Skeletal muscle tissue (tissue), 4 donors: ENCODE results near the gene EGFR. TPM values are rescaled to one million over a fixed set of nuclear protein-coding genes. Genes with fewer than 3 reads are reported as not detected.

Experiments used
- H3K27ac ChIP-seq: one replicate; pipeline ENCODE4 v1.7.0; 2013; ENCODE audit warnings: mild to moderate bottlenecking, low read depth, low read length, inconsistent platforms
- H3K27me3 ChIP-seq, 3 donors: one replicate each; pipeline ENCODE4 v1.7.0; 2013; ENCODE audit warnings: low read length in 3 of 3; ENCODE audit not compliant: control insufficient read depth in 3 of 3, insufficient read depth in 3 of 3
- H3K36me3 ChIP-seq, 3 donors: one replicate each; pipeline ENCODE4 v1.7.0; 2013; ENCODE audit warnings: low read length in 3 of 3; ENCODE audit not compliant: control insufficient read depth in 3 of 3, insufficient read depth in 3 of 3
- H3K4me1 ChIP-seq, 3 donors: one replicate each; pipeline ENCODE4 v1.7.0; 2013; ENCODE audit warnings: low read length in 3 of 3, mild to moderate bottlenecking in 3 of 3; ENCODE audit not compliant: control insufficient read depth in 3 of 3, insufficient read depth in 3 of 3
- H3K4me3 ChIP-seq, 3 donors: one replicate each; pipeline ENCODE4 v1.7.0; 2013; ENCODE audit warnings: low read length in 3 of 3
- H3K9ac ChIP-seq, 3 donors: one replicate each; pipeline ENCODE4 v1.7.0; 2013; ENCODE audit warnings: low read length in 3 of 3, mild to moderate bottlenecking in 3 of 3, moderate library complexity in 2 of 3, low read depth in 1 of 3
- H3K9me3 ChIP-seq, 3 donors: one replicate each; pipeline ENCODE4 v1.7.0; 2013; ENCODE audit warnings: low read length in 3 of 3; ENCODE audit not compliant: control insufficient read depth in 3 of 3
- total RNA-seq: library from RNA; depleted of rRNA; stranded (reverse); fragments of >200 nt; gene quantifications from one replicate; pipeline ENCODE4 v1.2.3, GENCODE V29; 2014
- donor health status: Osteomylitis.

EGFR gene
- total RNA-seq, 1 donor from 2014 or later: 17.7 TPM

- Histone ChIP-seq H3K4me1 (peaks cover 22 to 51% (median 25%) of the 10 kb centered on the region in 3 donors), H3K27ac (no peak overlapping the region), H3K4me3 (no peak overlapping the region), H3K9me3 (no peaks in the 10 kb centered on the region), H3K27me3 (no peaks in the 10 kb centered on the region), H3K36me3 (no peaks in the 10 kb centered on the region), H3K9ac (no peak overlapping the region)
Measured at GRCh38 chr7:55107946-55108345, 89.1 kb downstream of the EGFR start.

DNA sequence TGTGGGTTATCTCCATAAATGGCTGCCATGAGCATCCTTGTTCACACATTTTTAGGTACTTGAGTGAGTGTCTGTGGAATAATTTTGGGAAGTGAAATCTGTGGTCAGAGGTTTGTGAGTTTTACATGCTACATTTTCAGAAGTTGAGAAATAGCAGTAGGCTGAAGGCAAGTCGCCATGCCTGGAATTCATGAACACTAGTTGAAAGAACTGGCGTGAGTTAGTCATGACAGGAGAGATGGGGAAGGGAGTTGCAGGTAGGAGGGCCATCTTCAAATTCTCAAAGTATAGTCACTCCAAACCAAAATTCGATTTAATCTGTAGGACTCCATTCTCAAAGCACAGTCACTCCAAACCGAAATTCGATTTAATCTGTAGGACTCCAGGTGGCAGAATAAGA is 89.6 kb downstream of the EGFR start:
- no peak overlapping the region for H3K27ac ChIP-seq
- H3K4me3 ChIP-seq: no peak overlapping the region
- no peaks in the 10 kb centered on the region for H3K36me3 ChIP-seq
- no peaks in the 10 kb centered on the region for H3K9me3 ChIP-seq
- no peaks in the 10 kb centered on the region for H3K27me3 ChIP-seq
- H3K9ac ChIP-seq: no peak overlapping the region
- H3K4me1 ChIP-seq: peaks cover 22 to 54% (median 29%) of the 10 kb centered on the region in 3 donors

GRCh38 chr7:55108818-55109217 is 90.0 kb downstream of the EGFR start:
- peaks cover 22 to 58% (median 29%) of the 10 kb centered on the region in 3 donors for H3K4me1 ChIP-seq
- H3K9ac ChIP-seq: peak overlapping the region in 1 of 3 donors; percentile 38
- no peaks in the 10 kb centered on the region for H3K27me3 ChIP-seq
- no peak overlapping the region for H3K27ac ChIP-seq
- no peak overlapping the region for H3K4me3 ChIP-seq
- H3K9me3 ChIP-seq: no peaks in the 10 kb centered on the region
- H3K36me3 ChIP-seq: no peaks in the 10 kb centered on the region

GRCh38 chr7:55109404-55110167 is 90.8 kb downstream of the EGFR start:
- no peaks in the 10 kb centered on the region for H3K36me3 ChIP-seq
- no peaks in the 10 kb centered on the region for H3K9me3 ChIP-seq
- H3K27ac ChIP-seq: peak overlapping the region; percentile 64
- peaks cover 22 to 53% (median 29%) of the 10 kb centered on the region in 3 donors for H3K4me1 ChIP-seq
- H3K4me3 ChIP-seq: peak overlapping the region in 1 of 3 donors; percentile 25
- H3K27me3 ChIP-seq: no peaks in the 10 kb centered on the region
- H3K9ac ChIP-seq: peak overlapping the region in 1 of 3 donors; percentile 25

DNA sequence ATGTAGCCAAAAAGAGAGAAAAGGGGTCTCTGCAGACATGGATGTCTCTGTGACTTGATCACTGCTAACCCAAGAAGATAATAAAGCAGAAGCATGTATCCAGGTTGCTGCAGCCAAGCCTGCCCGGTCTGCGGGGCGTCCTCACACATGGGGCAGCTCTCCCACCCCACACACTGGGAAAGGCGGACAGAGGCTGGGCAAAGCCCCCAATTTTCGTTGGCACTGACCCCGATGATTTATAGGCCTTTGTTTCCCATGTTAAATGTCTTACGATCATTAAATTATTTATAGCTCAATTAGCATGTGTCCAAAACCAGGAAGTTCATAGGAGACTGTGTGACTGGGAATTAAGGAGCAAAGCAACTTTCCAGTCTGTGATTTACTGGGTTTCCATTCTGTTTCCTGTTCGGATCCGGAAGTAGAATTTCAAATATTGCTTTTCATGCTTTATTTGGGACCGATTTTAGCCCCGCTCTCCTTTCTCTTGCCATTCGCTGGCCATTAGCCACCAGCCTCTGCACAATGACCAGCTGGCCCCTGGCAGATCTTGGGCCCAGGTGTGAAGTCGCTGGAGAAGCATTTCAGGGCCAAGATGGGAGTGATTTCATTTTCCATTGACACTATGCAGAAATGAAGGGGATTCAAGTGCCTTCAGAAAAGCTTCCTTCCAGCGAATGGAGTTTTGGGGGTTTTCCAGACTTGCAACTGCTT is 91.6 kb downstream of the EGFR start:
- Histone ChIP-seq H3K4me3 (peak overlapping the region; percentile 51 to 72 (median 61)), H3K9me3 (no peaks in the 10 kb centered on the region), H3K9ac (peak overlapping the region; percentile 60 to 77 (median 74)), H3K36me3 (no peaks in the 10 kb centered on the region), H3K27ac (peak overlapping the region; percentile 73), H3K4me1 (peaks cover 22 to 51% (median 27%) of the 10 kb centered on the region in 3 donors), H3K27me3 (no peaks in the 10 kb centered on the region)

DNA sequence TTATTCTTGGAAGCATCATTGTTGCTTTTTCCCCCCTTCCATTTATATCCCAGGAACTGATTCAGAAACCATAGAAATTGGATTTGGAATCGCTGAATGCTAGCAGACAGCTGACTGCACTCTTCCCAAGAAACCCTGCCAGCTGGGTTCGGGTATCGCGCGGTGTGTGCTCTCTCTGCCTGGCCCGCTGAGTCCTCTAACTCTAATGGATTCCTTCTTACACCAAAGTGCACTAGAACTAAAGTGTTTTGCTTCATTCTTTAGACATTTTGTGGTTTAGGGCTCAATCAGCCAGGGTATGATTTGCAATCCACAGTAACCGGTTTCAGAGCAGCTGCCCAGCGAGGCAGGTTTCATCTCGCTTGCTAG is 92.2 kb downstream of the EGFR start:
- Histone ChIP-seq H3K36me3 (no peaks in the 10 kb centered on the region), H3K4me1 (peaks cover 22 to 51% (median 27%) of the 10 kb centered on the region in 3 donors), H3K4me3 (peak overlapping the region; percentile 51 to 72 (median 61)), H3K9ac (peak overlapping the region; percentile 60 to 77 (median 74)), H3K27ac (peak overlapping the region; percentile 73), H3K27me3 (no peaks in the 10 kb centered on the region), H3K9me3 (no peaks in the 10 kb centered on the region)

GRCh38 chr7:55112056-55112455 is 93.2 kb downstream of the EGFR start:
- H3K27me3 ChIP-seq: no peaks in the 10 kb centered on the region
- H3K27ac ChIP-seq: no peak overlapping the region
- H3K9me3 ChIP-seq: no peaks in the 10 kb centered on the region
- H3K9ac ChIP-seq: no peak overlapping the region
- H3K36me3 ChIP-seq: no peaks in the 10 kb centered on the region
- H3K4me3 ChIP-seq: no peak overlapping the region
- peaks cover 22 to 56% (median 27%) of the 10 kb centered on the region in 3 donors for H3K4me1 ChIP-seq

GRCh38 chr7:55113760-55114540 is 95.1 kb downstream of the EGFR start:
- H3K9me3 ChIP-seq: no peaks in the 10 kb centered on the region
- H3K9ac ChIP-seq: no peak overlapping the region
- peaks cover 24 to 64% (median 26%) of the 10 kb centered on the region in 3 donors for H3K4me1 ChIP-seq
- no peak overlapping the region for H3K4me3 ChIP-seq
- H3K27me3 ChIP-seq: no peaks in the 10 kb centered on the region
- H3K36me3 ChIP-seq: no peaks in the 10 kb centered on the region
- H3K27ac ChIP-seq: no peak overlapping the region

GRCh38 chr7:55117286-55117685 is 98.5 kb downstream of the EGFR start:
- peaks cover 22 to 58% (median 27%) of the 10 kb centered on the region in 3 donors for H3K4me1 ChIP-seq
- H3K9me3 ChIP-seq: no peaks in the 10 kb centered on the region
- H3K27ac ChIP-seq: no peak overlapping the region
- H3K36me3 ChIP-seq: no peaks in the 10 kb centered on the region
- H3K4me3 ChIP-seq: no peak overlapping the region
- H3K27me3 ChIP-seq: no peaks in the 10 kb centered on the region
- H3K9ac ChIP-seq: peak overlapping the region in 1 of 3 donors; percentile 45
